Stimulated activated CD4-positive, alpha-beta T cell treated with anti-CD3 and anti-CD28 coated beads, Interleukin-1b, Interleukin-23, amount 100 ng/mL, for 1 hour (primary cell): ENCODE measurements around the gene BIN1.

Source experiments
- DNase-seq, 2 donors: peaks; one replicate each; pipeline ENCODE4 v3.0.0-alpha.2; 2020; ENCODE audit warnings: low read depth in 2 of 2

Gene BIN1

DNA sequence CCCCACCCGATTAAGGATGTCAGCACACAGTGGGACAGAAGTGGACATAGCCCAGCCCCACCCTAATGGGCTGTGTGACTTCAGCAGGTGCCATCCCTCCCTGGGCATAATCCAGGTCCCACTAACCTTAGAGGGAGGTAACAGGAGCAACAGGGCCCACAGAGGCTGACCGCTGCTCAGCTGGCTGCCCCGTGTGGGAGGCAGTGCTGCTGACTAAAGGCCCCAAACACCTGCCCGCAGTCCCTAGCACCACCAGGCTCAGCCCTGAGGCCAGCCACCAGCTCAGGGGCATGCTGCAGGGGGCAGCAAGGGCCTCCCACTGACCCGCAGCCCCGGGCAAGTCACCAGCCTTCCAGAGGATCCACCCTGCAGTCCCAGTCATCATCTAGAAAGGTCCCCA is 14.6 kb downstream of the BIN1 start:
- DNase-seq, result no peak

DNA sequence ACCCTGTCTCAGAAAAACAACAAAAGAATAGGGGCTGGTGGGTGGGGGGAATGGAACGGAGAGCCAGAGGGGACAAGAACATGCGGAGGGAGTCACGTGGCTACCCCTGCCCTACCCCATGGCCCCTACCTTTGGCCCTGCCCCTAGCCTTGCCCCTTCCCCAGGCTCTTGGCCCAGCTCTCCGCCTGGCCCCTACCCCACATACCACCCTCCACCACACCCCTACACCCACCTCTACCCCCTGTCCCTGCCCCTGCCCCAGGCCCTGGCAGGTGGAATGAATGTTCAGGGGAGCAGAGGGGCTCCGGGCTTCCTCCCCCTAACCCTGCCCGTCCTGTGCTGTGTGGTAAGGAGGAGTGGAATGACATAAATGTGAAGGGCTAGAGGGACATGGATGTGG is 15.1 kb downstream of the BIN1 start:
- DNase-seq, result no peak

- DNase-seq, result no peak
These were observed 15.8 kb downstream of the BIN1 start for GRCh38 chr2:127091148-127091547.

- no peak for DNase-seq
These were observed 16.5 kb downstream of the BIN1 start for GRCh38 chr2:127090281-127091120.

DNA sequence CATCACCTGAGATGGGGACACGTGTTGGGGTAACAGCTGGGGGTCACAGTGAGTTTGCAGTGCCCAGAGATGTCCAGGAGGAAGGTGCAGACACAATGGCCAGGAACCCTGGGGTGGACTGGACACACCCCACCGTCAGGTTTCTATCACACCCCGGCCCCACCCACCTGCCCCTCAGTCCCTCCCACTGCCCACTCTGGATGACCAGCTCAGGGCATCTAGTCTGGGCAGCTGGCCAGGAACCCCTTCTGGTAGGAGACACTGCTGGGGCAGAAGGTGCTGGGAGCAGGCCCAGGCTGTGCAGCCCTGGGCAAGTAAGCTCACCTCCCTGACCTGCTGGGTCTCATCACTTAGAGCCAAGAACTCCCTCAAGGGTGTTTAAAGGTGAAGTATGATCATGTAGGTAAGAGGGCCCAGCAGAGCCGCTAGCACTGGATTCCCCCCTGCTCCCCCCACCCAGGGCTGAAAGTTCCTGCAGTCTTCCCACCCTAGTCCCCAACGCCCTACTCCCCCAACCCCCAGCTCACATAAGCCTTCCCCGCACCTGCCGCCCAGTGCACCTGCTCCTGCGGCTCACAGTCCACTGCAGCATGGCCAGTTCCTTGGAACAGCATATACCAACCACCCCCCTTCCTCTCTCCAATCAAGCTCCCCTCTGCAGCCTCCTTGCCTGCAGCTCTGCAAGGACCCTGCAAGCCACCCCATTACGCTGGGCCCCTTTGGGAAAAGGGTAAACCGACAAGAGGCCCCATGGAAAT is 17.3 kb downstream of the BIN1 start:
- no peak for DNase-seq

DNA sequence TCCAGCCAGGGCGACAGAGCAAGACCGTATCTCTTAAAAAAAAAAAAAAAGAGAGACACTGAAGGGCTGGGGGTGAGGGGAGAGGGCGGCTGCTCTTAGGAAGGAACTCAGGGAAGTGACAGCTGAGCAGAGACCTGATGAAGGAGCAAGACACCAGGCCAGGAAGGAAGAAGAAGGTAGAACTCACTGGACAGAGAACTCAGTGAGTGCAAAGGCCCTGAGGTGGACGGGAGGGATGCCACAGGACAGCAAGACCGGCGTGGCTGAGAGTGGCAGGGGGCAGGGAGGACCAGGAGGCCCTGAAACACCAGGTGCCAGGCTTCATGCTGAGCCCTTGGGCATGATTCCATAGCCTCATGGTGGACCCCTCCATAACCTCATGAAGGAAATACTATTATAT is 18.2 kb downstream of the BIN1 start:
- no peak for DNase-seq

DNA sequence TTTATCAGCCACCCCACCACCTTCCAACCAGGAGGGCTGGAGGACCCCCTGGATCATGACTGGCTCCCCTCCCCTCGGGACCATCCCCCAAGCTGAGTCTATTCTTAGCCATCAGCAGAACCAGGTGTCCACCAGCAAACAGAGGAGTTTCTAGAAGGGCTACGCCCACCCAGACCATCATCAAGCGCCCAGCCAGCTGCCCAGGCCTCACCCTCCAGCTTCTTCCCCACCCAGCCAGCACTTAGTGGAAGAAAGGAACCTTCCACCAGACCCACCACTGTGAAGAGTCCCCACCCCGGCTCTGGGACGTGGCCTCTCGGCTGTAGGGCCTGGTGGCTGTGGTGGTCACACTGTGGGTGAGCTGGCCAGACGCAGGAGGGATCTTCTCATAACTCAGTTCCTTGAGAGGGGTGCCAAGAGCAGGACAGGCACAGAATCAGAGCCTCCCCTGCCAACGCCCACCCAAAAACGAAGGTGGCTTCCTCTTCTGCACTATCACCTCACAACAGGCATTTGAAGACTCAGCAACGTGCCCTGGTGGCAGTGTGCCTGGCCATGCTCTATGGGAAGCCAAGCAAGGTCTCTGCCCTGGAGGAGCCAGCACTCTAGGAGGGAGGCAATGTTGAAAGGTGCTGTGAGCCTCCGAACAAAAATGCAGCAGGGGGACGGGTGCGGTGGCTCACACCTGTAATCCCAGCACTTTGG is 19.0 kb downstream of the BIN1 start:
- no peak for DNase-seq

- DNase-seq, result no peak
These were observed 19.8 kb downstream of the BIN1 start for GRCh38 chr2:127086990-127087790.

DNA sequence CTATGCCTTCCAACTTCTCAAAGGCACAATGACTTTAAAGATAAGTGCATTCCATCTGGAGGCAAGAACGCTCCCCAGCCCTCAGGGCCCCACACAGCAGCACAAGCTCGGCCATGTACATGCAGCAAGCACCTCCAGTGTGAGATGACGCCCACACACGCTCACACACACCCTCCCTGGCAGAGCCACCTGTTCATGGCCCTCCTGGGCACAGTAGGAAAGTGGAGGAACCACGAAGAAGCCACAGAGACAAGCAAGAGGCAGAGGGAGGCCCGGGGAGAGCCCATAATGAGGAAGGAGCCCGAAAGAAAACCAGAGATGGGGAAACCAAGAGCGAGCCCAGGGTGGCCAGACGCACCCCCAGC is 21.7 kb downstream of the BIN1 start:
- DNase-seq, result no peak

DNA sequence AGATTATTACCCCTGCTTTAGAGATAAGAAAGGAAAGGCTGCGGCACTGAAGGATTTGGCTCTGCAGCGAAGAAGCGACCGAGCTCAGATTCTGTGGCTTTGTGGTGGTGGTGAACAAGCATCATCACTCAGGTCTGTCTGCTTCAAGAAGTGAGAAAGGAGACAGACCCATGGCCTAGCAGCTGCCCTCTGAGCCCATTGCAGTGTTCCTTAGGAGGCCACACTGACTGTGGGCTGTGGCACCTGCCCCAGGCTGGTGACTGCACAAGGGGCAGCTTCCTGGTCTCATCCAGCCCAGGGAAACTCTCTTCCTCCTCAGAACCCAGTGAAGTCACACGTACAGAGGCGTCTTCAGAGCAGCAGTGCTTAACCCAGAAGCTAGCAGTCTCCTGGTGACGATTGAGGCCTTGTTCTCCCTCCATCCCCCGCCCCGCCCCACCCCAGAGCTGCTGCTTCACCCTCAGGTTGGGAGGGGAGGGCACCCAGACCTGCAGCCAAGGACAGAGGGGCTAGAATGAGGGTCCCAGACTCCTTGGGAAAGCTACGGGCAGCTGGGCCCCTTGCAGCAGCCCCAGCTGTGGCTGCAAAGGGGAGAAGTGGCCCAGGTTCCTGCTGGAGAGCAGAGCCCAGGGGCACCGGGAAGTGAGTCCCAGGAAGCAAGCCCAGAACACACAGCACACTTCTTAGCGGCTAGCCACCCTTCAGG is 22.2 kb downstream of the BIN1 start:
- no peak for DNase-seq

GRCh38 chr2:127083819-127084503 is 23.0 kb downstream of the BIN1 start:
- no peak for DNase-seq

DNA sequence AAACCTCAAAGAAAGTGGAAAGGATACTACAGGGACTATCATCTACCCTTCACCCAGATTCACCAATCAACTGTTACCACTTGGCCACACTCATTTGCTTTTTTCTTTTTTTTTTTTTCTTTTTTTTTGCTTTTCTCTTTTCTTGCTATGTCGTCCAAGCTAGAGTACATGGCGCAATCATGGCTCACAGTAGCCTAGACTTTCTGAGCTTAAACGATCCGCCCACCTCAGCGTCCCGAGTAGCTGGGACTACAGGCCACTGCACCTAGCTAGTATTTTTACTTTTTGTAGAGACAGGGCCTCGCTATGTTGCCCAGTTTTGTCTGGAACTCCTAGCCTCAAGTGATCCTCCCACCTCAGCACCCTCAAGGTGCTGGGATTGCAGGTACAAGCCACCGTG is 24.0 kb downstream of the BIN1 start:
- DNase-seq, result no peak

- DNase-seq, result peak in 1 of 2 donors; percentile 60
These were observed 24.9 kb downstream of the BIN1 start for GRCh38 chr2:127081826-127082633.

DNA sequence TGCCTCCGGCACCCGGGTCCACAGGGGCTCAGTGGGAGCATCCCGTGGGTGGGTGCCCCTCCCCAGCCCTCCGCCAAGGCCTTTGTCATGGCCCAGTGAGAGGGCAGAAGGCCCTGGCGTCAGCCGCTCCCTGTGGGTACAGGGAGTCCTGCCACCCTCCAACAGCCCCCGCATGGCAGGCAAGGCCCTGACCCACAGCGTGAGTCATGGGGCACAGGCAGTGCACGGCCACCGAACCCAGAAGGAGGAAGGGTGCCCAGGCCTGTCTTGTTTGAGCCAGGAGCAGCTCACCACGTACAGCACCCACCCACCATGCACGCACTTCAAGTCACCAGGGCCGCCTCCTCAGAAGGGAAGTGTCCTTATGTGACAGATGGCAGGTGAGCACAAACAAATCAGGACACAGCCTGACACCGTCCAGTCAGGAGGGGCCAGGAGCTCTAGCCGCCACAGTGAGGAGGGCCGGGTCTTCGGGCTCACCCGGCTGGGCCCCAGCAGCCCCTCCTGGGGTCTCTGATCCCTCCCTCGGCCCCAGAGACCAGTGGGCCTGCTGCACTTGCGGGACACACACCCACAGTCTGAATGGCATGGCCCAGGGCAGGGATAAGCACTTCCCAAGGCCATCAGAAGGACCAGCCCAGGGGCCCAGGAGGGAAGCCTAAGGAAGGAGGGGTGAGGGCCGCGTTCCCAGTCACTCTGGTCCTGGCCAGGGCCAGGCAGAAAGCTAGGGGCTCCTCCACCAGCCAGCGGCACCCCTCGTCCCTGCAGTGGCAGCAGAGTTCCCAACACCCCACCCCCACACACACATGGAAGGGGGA is 25.8 kb downstream of the BIN1 start:
- no peak for DNase-seq

DNA sequence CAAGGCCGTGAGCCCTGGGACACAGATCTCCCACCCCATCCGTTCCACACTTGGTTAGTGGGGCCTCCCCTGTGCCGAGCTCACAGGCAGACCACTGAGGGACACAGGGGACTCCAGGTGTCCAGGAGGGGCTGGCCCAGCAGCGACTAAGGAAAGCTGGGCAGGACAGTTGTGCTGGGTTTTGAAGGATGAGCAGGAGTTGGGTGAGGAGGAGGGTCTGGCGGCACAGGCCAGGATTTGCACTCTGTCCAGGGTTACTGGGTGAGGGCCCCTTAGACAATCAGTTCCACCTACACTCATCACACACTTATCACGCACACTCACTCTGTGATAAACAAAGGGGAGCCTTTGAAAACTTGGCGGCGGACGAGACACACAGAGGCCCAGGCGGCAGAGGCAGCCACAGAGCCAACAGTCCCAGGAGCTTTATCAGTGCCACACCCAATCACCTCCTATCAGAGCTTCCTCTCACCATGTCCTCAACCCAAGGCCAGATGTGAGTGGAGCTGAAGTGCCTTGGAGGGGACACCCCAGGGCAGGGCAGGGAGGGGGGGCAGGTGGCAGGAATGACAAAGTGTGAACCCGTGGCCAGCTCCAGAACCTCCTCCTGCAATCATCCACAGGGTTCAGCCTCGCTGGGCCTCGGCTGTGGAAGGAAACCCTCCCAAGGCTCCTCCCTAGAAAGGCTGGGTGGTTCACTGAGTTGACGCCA is 26.6 kb downstream of the BIN1 start:
- DNase-seq, result no peak

- no peak for DNase-seq
These were observed 27.5 kb downstream of the BIN1 start for GRCh38 chr2:127079358-127079920.

DNA sequence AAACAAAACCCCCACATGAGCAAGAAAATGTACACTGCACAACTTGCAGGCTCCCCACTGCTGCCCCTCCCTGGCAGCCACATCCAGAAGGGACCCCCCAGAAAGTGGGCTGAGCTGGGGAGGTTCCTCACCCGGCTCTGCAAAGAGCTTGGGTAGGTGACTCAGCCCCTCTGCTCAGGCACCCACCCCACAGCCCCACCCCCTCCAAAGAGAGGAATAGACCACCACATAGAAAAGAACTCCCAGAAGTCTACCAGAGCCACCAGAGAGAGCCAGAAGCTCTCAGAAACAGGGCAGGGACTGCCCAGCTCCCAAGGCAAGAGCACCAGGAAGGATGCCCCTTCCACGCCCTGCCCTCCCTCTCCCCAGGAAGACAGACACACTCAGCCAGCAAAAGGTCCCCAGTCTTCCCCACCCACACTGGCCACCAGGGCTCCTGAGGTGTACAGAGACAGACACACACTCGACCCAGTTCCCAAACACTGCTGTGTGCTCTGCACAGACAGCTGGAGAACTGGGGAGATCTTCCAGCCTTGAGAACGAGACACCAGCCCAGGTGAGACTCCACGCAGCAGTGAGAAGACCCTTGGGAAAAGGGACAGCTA is 28.2 kb downstream of the BIN1 start:
- DNase-seq, result no peak
